Measurements from ENCODE around the gene DSG4. TPM values are rescaled to one million over a fixed set of nuclear protein-coding genes. Genes with fewer than 3 reads are reported as not detected.

Gene DSG4
- total and polyA plus RNA-seq, 11 donors, result not detected

- Histone ChIP-seq H3K4me3 (no peak overlapping the region), H3K4me1 (no peaks in the 10 kb centered on the region), H3K36me3 (no peaks in the 10 kb centered on the region), H3K27me3 (no peaks in the 10 kb centered on the region), H3K27ac (no peak overlapping the region), H3K9me3 (peaks cover 0 to 25% (median 2%) of the 10 kb centered on the region in 12 donors)
- intact Hi-C loops (cut with DNase I), result loop anchor here in 2 of 10 donors (10.0 kb wide), 2 partner anchors 45 to 55 kb away; no protein-coding TSS in a partner anchor
- 76 to 82% (median 79%) methylated on average over 4 of the region's 4 CpGs for WGBS, 4 donors
- TF ChIP-seq POLR2A (IDR thresholded peaks at IDR 0.05) (no peak), CTCF (IDR thresholded peaks at IDR 0.05) (no peak)
- no peak for ATAC-seq
- no peak for DNase-seq
Observed at GRCh38 chr18:31430072-31430471, 53.5 kb downstream of the DSG4 start.

GRCh38 chr18:31430554-31430953 is 54.0 kb downstream of the DSG4 start:
- peaks cover 0 to 25% (median 2%) of the 10 kb centered on the region in 12 donors for H3K9me3 ChIP-seq
- no peak for DNase-seq
- no peaks in the 10 kb centered on the region for H3K27me3 ChIP-seq
- intact Hi-C loops (cut with DNase I), result loop anchor here in 2 of 10 donors (10.0 kb wide), 2 partner anchors 46 to 54 kb away; no protein-coding TSS in a partner anchor
- 66 to 85% (median 72%) methylated on average over 1 of the region's 1 CpG for WGBS, 4 donors
- H3K36me3 ChIP-seq, result no peaks in the 10 kb centered on the region
- H3K27ac ChIP-seq, result no peak overlapping the region
- H3K4me1 ChIP-seq, result no peaks in the 10 kb centered on the region
- ATAC-seq, result no peak
- no peak overlapping the region for H3K4me3 ChIP-seq
- TF ChIP-seq CTCF (IDR thresholded peaks at IDR 0.05), result no peak
- no peak for TF ChIP-seq POLR2A (IDR thresholded peaks at IDR 0.05)

GRCh38 chr18:31432316-31432715 is 55.7 kb downstream of the DSG4 start:
- Histone ChIP-seq H3K27me3 (no peaks in the 10 kb centered on the region), H3K9me3 (peaks cover 0 to 25% (median 2%) of the 10 kb centered on the region in 12 donors), H3K4me1 (no peaks in the 10 kb centered on the region), H3K4me3 (no peak overlapping the region), H3K27ac (no peak overlapping the region), H3K36me3 (no peaks in the 10 kb centered on the region)
- ATAC-seq (no peak), DNase-seq (no peak)
- WGBS, 4 donors, result 75 to 86% (median 79%) methylated on average over 1 of the region's 1 CpG
- intact Hi-C loops (cut with DNase I), result loop anchor here in 2 of 10 donors (10.0 kb wide), 2 partner anchors 48 to 52 kb away; no protein-coding TSS in a partner anchor
- TF ChIP-seq POLR2A (IDR thresholded peaks at IDR 0.05) (no peak), CTCF (IDR thresholded peaks at IDR 0.05) (no peak)

- Histone ChIP-seq H3K4me1 (no peaks in the 10 kb centered on the region), H3K4me3 (no peak overlapping the region), H3K27me3 (no peaks in the 10 kb centered on the region), H3K36me3 (no peaks in the 10 kb centered on the region), H3K9me3 (peaks cover 0 to 17% (median 2%) of the 10 kb centered on the region in 12 donors), H3K27ac (no peak overlapping the region)
- WGBS, 4 donors, result 71 to 83% (median 77%) methylated on average over 3 of the region's 3 CpGs
- ATAC-seq (no peak), DNase-seq (no peak)
- TF ChIP-seq POLR2A (IDR thresholded peaks at IDR 0.05) (no peak), CTCF (IDR thresholded peaks at IDR 0.05) (no peak)
- intact Hi-C loops (cut with DNase I), result loop anchor here in 2 of 10 donors (10.0 kb wide), 2 partner anchors 48 to 52 kb away; no protein-coding TSS in a partner anchor
Observed at GRCh38 chr18:31436825-31437224, 60.2 kb downstream of the DSG4 start.
